SU-DHL-6 (cell line): Measurements from ENCODE around the gene TCF12.

Source experiments
- H2AFZ ChIP-seq: fragments of 200-600 bp; sonication (generic); 2 replicates; pipeline ENCODE4 v1.6.1; 2014; ENCODE audit warnings: low read depth, mild to moderate bottlenecking, moderate library complexity, mixed read lengths, antibody characterized with exemption, low read length; ENCODE audit not compliant: severe bottlenecking
- H3F3A ChIP-seq: fragments of 200-600 bp; shearing (Covaris generic); 2 replicates; pipeline ENCODE4 v1.6.0; 2016; ENCODE audit warnings: antibody characterized with exemption, mild to moderate bottlenecking; ENCODE audit not compliant: insufficient read depth
- H3K27ac ChIP-seq: fragments of 200-600 bp; sonication (generic); 2 replicates; pipeline ENCODE4 v1.5.1; 2016; ENCODE audit warnings: low read depth, mild to moderate bottlenecking, low read length, moderate library complexity, mixed read lengths
- H3K27me3 ChIP-seq: fragments of 200-600 bp; sonication (generic), shearing (Covaris generic); 2 replicates; pipeline ENCODE4 v1.6.0; 2014; ENCODE audit warnings: mild to moderate bottlenecking, low read length
- H3K36me3 ChIP-seq: fragments of 200-600 bp; sonication (generic); 2 replicates; pipeline ENCODE4 v1.6.1; 2014; ENCODE audit warnings: mild to moderate bottlenecking, low read length, mixed read lengths
- H3K4me2 ChIP-seq: fragments of 300-600, 200-600 bp; shearing (Covaris generic), sonication (generic); 2 replicates; pipeline ENCODE4 v1.6.0; 2014; ENCODE audit warnings: low read length, low read depth, mild to moderate bottlenecking; ENCODE audit not compliant: poor library complexity, severe bottlenecking
- H3K4me3 ChIP-seq: fragments of 200-600 bp; sonication (generic); 2 replicates; pipeline ENCODE4 v1.5.1; 2014; ENCODE audit warnings: antibody characterized with exemption, low read length, mild to moderate bottlenecking, mixed read lengths; ENCODE audit not compliant: insufficient read depth, poor library complexity, severe bottlenecking
- H3K79me2 ChIP-seq: fragments of 200-600 bp; sonication (generic); 2 replicates; pipeline ENCODE4 v1.6.1; 2014; ENCODE audit warnings: mild to moderate bottlenecking, low read length, moderate library complexity; ENCODE audit not compliant: insufficient read depth
- H3K9ac ChIP-seq: fragments of 200-600 bp; sonication (generic); 2 replicates; pipeline ENCODE4 v1.7.0; 2014; ENCODE audit warnings: mild to moderate bottlenecking, low read length
- H3K9me2 ChIP-seq: fragments of 200-600 bp; sonication (generic); replicated peaks from 2 replicates; pipeline ENCODE4 v1.6.1; 2014; ENCODE audit warnings: low read length; ENCODE audit not compliant: insufficient read depth
- H3K9me3 ChIP-seq: fragments of 200-600 bp; sonication (generic); 2 replicates; pipeline ENCODE4 v1.6.1; 2014; ENCODE audit warnings: low read length, mixed read lengths; ENCODE audit not compliant: insufficient read depth
- H4K20me1 ChIP-seq: fragments of 200-600 bp; sonication (generic); 2 replicates; pipeline ENCODE4 v1.6.1; 2014; ENCODE audit warnings: low read depth, mild to moderate bottlenecking, antibody characterized with exemption, low read length, moderate library complexity, mixed read lengths
- EZH2phosphoT487 ChIP-seq: fragments of 200-600 bp; sonication (generic), shearing (Covaris generic); conservative IDR thresholded peaks from 2 replicates; pipeline ENCODE4 v1.6.1; 2018; ENCODE audit warnings: mild to moderate bottlenecking, antibody characterized with exemption, low read length, moderate library complexity, mixed read lengths
- TF ChIP-seq, protein P1 (sequence below): fragments of 200-600 bp; sonication (generic); IDR thresholded peaks from one replicate; pipeline ENCODE4 v1.5.1; 2017; ENCODE audit warnings: antibody characterized with exemption, mild to moderate bottlenecking, low read length, moderate library complexity; ENCODE audit not compliant: insufficient read depth, poor library complexity, severe bottlenecking

Gene TCF12

GRCh38 chr15:57017024-57017423, 98.6 kb downstream of the TCF12 start:
- Histone ChIP-seq H3K9me2 (no peaks in the 10 kb centered on the region), H3K9ac (no peak overlapping the region), H3K4me2 (no peak overlapping the region), H3K9me3 (no peaks in the 10 kb centered on the region), H3K27me3 (no peaks in the 10 kb centered on the region), H3K36me3 (no peaks in the 10 kb centered on the region), H3K4me3 (no peak overlapping the region), H2AFZ (no peak overlapping the region), H4K20me1 (no peaks in the 10 kb centered on the region), H3K27ac (no peak overlapping the region), H3K79me2 (peaks cover 15% of the 10 kb centered on the region; the same call in 1 of the 2 replicates), H3F3A (no peaks in the 10 kb centered on the region)
- no peak for TF ChIP-seq EZH2phosphoT487
- TF ChIP-seq, protein P1, sequence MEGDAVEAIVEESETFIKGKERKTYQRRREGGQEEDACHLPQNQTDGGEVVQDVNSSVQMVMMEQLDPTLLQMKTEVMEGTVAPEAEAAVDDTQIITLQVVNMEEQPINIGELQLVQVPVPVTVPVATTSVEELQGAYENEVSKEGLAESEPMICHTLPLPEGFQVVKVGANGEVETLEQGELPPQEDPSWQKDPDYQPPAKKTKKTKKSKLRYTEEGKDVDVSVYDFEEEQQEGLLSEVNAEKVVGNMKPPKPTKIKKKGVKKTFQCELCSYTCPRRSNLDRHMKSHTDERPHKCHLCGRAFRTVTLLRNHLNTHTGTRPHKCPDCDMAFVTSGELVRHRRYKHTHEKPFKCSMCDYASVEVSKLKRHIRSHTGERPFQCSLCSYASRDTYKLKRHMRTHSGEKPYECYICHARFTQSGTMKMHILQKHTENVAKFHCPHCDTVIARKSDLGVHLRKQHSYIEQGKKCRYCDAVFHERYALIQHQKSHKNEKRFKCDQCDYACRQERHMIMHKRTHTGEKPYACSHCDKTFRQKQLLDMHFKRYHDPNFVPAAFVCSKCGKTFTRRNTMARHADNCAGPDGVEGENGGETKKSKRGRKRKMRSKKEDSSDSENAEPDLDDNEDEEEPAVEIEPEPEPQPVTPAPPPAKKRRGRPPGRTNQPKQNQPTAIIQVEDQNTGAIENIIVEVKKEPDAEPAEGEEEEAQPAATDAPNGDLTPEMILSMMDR: no peak

GRCh38 chr15:57018151-57018550, 99.7 kb downstream of the TCF12 start:
- Histone ChIP-seq H2AFZ (no peak overlapping the region), H3K27ac (no peak overlapping the region), H3K9me3 (no peaks in the 10 kb centered on the region), H3F3A (no peaks in the 10 kb centered on the region), H3K4me2 (no peak overlapping the region), H3K27me3 (no peaks in the 10 kb centered on the region), H4K20me1 (no peaks in the 10 kb centered on the region), H3K9me2 (no peaks in the 10 kb centered on the region), H3K9ac (no peak overlapping the region), H3K79me2 (peaks cover 15% of the 10 kb centered on the region; the same call in 1 of the 2 replicates), H3K36me3 (no peaks in the 10 kb centered on the region), H3K4me3 (no peak overlapping the region)
- TF ChIP-seq, protein P1: no peak
- no peak for TF ChIP-seq EZH2phosphoT487

DNA sequence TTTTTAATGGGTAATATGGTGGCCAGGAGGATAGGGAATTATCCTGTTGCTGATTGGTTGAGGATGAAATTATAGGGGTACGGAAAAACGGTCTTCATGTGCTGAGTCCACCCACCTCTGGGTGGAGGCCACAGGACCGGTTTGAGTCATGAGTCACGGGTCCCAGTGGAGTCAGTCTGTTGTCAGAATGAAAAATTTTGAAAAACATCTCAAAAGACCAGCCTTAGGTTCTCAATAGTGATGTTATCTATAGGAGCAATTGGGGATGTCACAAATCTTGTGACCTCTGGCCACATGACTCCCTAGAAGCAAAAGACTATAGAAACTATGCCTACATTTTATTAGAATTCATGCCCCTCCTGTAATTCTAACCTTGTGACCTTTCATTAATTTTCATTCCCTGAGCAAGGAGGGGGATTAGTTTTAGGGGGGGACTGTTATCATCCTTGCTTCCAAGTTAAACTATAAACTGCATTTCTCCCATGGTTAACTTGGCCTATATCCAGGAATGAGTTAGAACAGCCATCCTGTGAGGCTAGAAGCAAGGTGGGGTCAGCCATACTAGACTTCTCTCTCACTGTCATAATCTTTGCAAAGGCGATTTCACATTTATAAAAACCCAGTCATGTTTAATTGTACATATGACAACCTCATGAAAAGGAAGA, 101.2 kb downstream of the TCF12 start:
- no peak overlapping the region for H3K27ac ChIP-seq
- no peak overlapping the region for H2AFZ ChIP-seq
- no peaks in the 10 kb centered on the region for H4K20me1 ChIP-seq
- no peak overlapping the region for H3K4me2 ChIP-seq
- no peaks in the 10 kb centered on the region for H3K9me2 ChIP-seq
- H3K4me3 ChIP-seq: no peak overlapping the region
- no peaks in the 10 kb centered on the region for H3K27me3 ChIP-seq
- H3K9ac ChIP-seq: no peak overlapping the region
- no peaks in the 10 kb centered on the region for H3K36me3 ChIP-seq
- no peaks in the 10 kb centered on the region for H3F3A ChIP-seq
- TF ChIP-seq, protein P1: no peak
- no peak for TF ChIP-seq EZH2phosphoT487
- no peaks in the 10 kb centered on the region for H3K9me3 ChIP-seq
- peaks cover 9% of the 10 kb centered on the region; the same call in 1 of the 2 replicates for H3K79me2 ChIP-seq
